ENCODE results near the gene TRPV3.

The TRPV3 gene

GRCh38 chr17:3593384-3593783, 35.8 kb upstream of the TRPV3 start:
- no peak overlapping the region for H3K9ac ChIP-seq (ENCODE audit: low read length)
- DNase-seq = no peak
- H2AFZ ChIP-seq (ENCODE audit: low read length) = no peak overlapping the region

DNA sequence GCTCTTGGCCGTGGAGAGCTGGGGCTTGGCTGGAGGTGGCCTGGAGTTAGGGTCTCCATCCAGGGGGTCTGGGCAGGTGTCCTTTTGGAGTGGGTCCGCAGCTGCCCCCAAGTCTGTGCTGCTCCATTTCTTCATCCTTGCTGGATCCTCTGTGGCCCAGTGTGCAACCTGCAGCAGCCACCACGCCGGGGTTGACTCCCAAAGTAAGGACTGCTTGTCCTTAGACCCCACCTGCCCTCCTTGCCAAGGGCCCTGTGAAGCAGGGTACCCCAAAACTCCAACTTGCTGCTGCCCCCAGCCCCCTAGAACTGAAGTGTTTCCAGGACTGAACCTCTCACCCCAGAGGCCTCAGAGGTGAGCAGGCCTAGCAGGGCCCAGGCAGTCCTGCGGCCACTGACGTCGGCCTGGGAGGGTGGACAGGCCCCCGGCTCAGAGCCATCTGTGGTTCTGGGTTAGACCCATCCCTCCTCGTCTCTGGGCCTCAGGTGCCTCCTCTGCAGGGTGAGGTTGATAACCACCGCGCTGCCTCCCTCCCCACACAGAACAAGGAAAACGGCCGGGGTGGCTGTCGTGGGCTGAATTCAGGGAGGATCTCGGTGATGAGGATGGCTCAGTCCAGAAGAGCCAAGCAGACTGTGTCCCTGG, 34.7 kb upstream of the TRPV3 start:
- no peaks in the 10 kb centered on the region for H3K9me2 ChIP-seq (replicated peaks; ENCODE audit: insufficient read depth, low read length)

More at GRCh38 chr17:3593384-3593783, 35.8 kb upstream of the TRPV3 start:
- H3K4me1 ChIP-seq (ENCODE audit: low read length) = no peaks in the 10 kb centered on the region
- H3K36me3 ChIP-seq (replicated peaks; ENCODE audit: insufficient read depth, low read length) = no peaks in the 10 kb centered on the region
- H3K4me2 ChIP-seq (ENCODE audit: low read depth, low read length) = no peak overlapping the region
- H3K27ac ChIP-seq (ENCODE audit: low read length) = no peak overlapping the region
- no peak overlapping the region for H3K4me3 ChIP-seq (ENCODE audit: low read length)
- no peaks in the 10 kb centered on the region for H3K9me2 ChIP-seq (replicated peaks; ENCODE audit: insufficient read depth, low read length)
- TF ChIP-seq EZH2phosphoT487 (IDR thresholded peaks at IDR 0.05; ENCODE audit: low read length) = no peak
- H4K20me1 ChIP-seq (ENCODE audit: insufficient read depth, low read length) = no peaks in the 10 kb centered on the region
- H3K9me3 ChIP-seq (replicated peaks; ENCODE audit: insufficient read depth, low read length) = no peaks in the 10 kb centered on the region
- no peaks in the 10 kb centered on the region for H3K79me2 ChIP-seq (ENCODE audit: low read length)
- H3K27me3 ChIP-seq (replicated peaks; ENCODE audit: insufficient read depth, low read length) = no peaks in the 10 kb centered on the region
- H3F3A ChIP-seq (ENCODE audit: insufficient read depth, low read length) = no peaks in the 10 kb centered on the region

GRCh38 chr17:3590768-3591167, 33.2 kb upstream of the TRPV3 start:
- Histone ChIP-seq H3K79me2 (ENCODE audit: low read length) (no peaks in the 10 kb centered on the region), H3K4me1 (ENCODE audit: low read length) (no peaks in the 10 kb centered on the region)
- TF ChIP-seq CTCF (IDR thresholded peaks at IDR 0.05; ENCODE audit: low read length) (no peak), EZH2phosphoT487 (IDR thresholded peaks at IDR 0.05; ENCODE audit: low read length) (no peak), EZH2 (optimal IDR thresholded peaks at IDR 0.05; ENCODE audit: low read depth, low read length) (no peak)

More for the DNA sequence above, 34.7 kb upstream of the TRPV3 start:
- Histone ChIP-seq H3K79me2 (ENCODE audit: low read length) (no peaks in the 10 kb centered on the region), H3K9me3 (replicated peaks; ENCODE audit: insufficient read depth, low read length) (no peaks in the 10 kb centered on the region), H3F3A (ENCODE audit: insufficient read depth, low read length) (no peaks in the 10 kb centered on the region), H3K4me1 (ENCODE audit: low read length) (no peaks in the 10 kb centered on the region), H4K20me1 (ENCODE audit: insufficient read depth, low read length) (no peaks in the 10 kb centered on the region), H3K27me3 (replicated peaks; ENCODE audit: insufficient read depth, low read length) (no peaks in the 10 kb centered on the region), H3K36me3 (replicated peaks; ENCODE audit: insufficient read depth, low read length) (no peaks in the 10 kb centered on the region), H3K4me2 (ENCODE audit: low read depth, low read length) (no peak overlapping the region), H3K4me3 (ENCODE audit: low read length) (no peak overlapping the region), H2AFZ (ENCODE audit: low read length) (no peak overlapping the region), H3K9ac (ENCODE audit: low read length) (no peak overlapping the region), H3K27ac (ENCODE audit: low read length) (no peak overlapping the region)
- TF ChIP-seq CTCF (IDR thresholded peaks at IDR 0.05; ENCODE audit: low read length) (no peak), EZH2 (optimal IDR thresholded peaks at IDR 0.05; ENCODE audit: low read depth, low read length) (no peak), EZH2phosphoT487 (IDR thresholded peaks at IDR 0.05; ENCODE audit: low read length) (no peak)
- DNase-seq = no peak

GRCh38 chr17:3590231-3590630, 32.6 kb upstream of the TRPV3 start:
- TF ChIP-seq EZH2phosphoT487 (IDR thresholded peaks at IDR 0.05; ENCODE audit: low read length) (no peak), CTCF (IDR thresholded peaks at IDR 0.05; ENCODE audit: low read length) (no peak), EZH2 (optimal IDR thresholded peaks at IDR 0.05; ENCODE audit: low read depth, low read length) (no peak)
- Histone ChIP-seq H3K9me2 (replicated peaks; ENCODE audit: insufficient read depth, low read length) (no peaks in the 10 kb centered on the region), H3K79me2 (ENCODE audit: low read length) (no peaks in the 10 kb centered on the region), H2AFZ (ENCODE audit: low read length) (no peak overlapping the region), H3K36me3 (replicated peaks; ENCODE audit: insufficient read depth, low read length) (no peaks in the 10 kb centered on the region), H3K27ac (ENCODE audit: low read length) (no peak overlapping the region), H3K4me2 (ENCODE audit: low read depth, low read length) (no peak overlapping the region), H3F3A (ENCODE audit: insufficient read depth, low read length) (no peaks in the 10 kb centered on the region), H4K20me1 (ENCODE audit: insufficient read depth, low read length) (no peaks in the 10 kb centered on the region), H3K9ac (ENCODE audit: low read length) (no peak overlapping the region), H3K4me3 (ENCODE audit: low read length) (no peak overlapping the region), H3K9me3 (replicated peaks; ENCODE audit: insufficient read depth, low read length) (no peaks in the 10 kb centered on the region), H3K4me1 (ENCODE audit: low read length) (no peaks in the 10 kb centered on the region), H3K27me3 (replicated peaks; ENCODE audit: insufficient read depth, low read length) (no peaks in the 10 kb centered on the region)
- DNase-seq = no peak

More at GRCh38 chr17:3590768-3591167, 33.2 kb upstream of the TRPV3 start:
- no peaks in the 10 kb centered on the region for H4K20me1 ChIP-seq (ENCODE audit: insufficient read depth, low read length)
- no peak overlapping the region for H2AFZ ChIP-seq (ENCODE audit: low read length)
- H3K27ac ChIP-seq (ENCODE audit: low read length) = no peak overlapping the region
- no peaks in the 10 kb centered on the region for H3F3A ChIP-seq (ENCODE audit: insufficient read depth, low read length)
- no peaks in the 10 kb centered on the region for H3K36me3 ChIP-seq (replicated peaks; ENCODE audit: insufficient read depth, low read length)
- no peak overlapping the region for H3K4me2 ChIP-seq (ENCODE audit: low read depth, low read length)
- H3K9me3 ChIP-seq (replicated peaks; ENCODE audit: insufficient read depth, low read length) = no peaks in the 10 kb centered on the region
- H3K9ac ChIP-seq (ENCODE audit: low read length) = no peak overlapping the region
- H3K9me2 ChIP-seq (replicated peaks; ENCODE audit: insufficient read depth, low read length) = no peaks in the 10 kb centered on the region
- H3K4me3 ChIP-seq (ENCODE audit: low read length) = no peak overlapping the region
- H3K27me3 ChIP-seq (replicated peaks; ENCODE audit: insufficient read depth, low read length) = no peaks in the 10 kb centered on the region
- DNase-seq = no peak
